ENCODE data around the gene SNPH. TPM values are rescaled to one million over a fixed set of nuclear protein-coding genes. Genes with fewer than 3 reads are reported as not detected.

SNPH gene
- total and polyA plus RNA-seq, 2 of the 8 experiments (the other 6 are each of a cell fraction or from before 2014, with no cell fraction given) = 0.98 to 4.9 TPM

GRCh38 chr20:1322511-1323245 lies 56.6 kb downstream of the SNPH start (continued):
- TF ChIP-seq, protein P1, sequence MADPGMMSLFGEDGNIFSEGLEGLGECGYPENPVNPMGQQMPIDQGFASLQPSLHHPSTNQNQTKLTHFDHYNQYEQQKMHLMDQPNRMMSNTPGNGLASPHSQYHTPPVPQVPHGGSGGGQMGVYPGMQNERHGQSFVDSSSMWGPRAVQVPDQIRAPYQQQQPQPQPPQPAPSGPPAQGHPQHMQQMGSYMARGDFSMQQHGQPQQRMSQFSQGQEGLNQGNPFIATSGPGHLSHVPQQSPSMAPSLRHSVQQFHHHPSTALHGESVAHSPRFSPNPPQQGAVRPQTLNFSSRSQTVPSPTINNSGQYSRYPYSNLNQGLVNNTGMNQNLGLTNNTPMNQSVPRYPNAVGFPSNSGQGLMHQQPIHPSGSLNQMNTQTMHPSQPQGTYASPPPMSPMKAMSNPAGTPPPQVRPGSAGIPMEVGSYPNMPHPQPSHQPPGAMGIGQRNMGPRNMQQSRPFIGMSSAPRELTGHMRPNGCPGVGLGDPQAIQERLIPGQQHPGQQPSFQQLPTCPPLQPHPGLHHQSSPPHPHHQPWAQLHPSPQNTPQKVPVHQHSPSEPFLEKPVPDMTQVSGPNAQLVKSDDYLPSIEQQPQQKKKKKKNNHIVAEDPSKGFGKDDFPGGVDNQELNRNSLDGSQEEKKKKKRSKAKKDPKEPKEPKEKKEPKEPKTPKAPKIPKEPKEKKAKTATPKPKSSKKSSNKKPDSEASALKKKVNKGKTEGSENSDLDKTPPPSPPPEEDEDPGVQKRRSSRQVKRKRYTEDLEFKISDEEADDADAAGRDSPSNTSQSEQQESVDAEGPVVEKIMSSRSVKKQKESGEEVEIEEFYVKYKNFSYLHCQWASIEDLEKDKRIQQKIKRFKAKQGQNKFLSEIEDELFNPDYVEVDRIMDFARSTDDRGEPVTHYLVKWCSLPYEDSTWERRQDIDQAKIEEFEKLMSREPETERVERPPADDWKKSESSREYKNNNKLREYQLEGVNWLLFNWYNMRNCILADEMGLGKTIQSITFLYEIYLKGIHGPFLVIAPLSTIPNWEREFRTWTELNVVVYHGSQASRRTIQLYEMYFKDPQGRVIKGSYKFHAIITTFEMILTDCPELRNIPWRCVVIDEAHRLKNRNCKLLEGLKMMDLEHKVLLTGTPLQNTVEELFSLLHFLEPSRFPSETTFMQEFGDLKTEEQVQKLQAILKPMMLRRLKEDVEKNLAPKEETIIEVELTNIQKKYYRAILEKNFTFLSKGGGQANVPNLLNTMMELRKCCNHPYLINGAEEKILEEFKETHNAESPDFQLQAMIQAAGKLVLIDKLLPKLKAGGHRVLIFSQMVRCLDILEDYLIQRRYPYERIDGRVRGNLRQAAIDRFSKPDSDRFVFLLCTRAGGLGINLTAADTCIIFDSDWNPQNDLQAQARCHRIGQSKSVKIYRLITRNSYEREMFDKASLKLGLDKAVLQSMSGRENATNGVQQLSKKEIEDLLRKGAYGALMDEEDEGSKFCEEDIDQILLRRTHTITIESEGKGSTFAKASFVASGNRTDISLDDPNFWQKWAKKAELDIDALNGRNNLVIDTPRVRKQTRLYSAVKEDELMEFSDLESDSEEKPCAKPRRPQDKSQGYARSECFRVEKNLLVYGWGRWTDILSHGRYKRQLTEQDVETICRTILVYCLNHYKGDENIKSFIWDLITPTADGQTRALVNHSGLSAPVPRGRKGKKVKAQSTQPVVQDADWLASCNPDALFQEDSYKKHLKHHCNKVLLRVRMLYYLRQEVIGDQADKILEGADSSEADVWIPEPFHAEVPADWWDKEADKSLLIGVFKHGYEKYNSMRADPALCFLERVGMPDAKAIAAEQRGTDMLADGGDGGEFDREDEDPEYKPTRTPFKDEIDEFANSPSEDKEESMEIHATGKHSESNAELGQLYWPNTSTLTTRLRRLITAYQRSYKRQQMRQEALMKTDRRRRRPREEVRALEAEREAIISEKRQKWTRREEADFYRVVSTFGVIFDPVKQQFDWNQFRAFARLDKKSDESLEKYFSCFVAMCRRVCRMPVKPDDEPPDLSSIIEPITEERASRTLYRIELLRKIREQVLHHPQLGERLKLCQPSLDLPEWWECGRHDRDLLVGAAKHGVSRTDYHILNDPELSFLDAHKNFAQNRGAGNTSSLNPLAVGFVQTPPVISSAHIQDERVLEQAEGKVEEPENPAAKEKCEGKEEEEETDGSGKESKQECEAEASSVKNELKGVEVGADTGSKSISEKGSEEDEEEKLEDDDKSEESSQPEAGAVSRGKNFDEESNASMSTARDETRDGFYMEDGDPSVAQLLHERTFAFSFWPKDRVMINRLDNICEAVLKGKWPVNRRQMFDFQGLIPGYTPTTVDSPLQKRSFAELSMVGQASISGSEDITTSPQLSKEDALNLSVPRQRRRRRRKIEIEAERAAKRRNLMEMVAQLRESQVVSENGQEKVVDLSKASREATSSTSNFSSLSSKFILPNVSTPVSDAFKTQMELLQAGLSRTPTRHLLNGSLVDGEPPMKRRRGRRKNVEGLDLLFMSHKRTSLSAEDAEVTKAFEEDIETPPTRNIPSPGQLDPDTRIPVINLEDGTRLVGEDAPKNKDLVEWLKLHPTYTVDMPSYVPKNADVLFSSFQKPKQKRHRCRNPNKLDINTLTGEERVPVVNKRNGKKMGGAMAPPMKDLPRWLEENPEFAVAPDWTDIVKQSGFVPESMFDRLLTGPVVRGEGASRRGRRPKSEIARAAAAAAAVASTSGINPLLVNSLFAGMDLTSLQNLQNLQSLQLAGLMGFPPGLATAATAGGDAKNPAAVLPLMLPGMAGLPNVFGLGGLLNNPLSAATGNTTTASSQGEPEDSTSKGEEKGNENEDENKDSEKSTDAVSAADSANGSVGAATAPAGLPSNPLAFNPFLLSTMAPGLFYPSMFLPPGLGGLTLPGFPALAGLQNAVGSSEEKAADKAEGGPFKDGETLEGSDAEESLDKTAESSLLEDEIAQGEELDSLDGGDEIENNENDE (IDR thresholded peaks at IDR 0.05; ENCODE audit: insufficient replicate concordance, low read length) = no peak
- no peak for TF ChIP-seq SRF (IDR thresholded peaks at IDR 0.05; ENCODE audit: low read depth, low read length)
- no peak for TF ChIP-seq GTF2F1 (IDR thresholded peaks at IDR 0.05; ENCODE audit: borderline replicate concordance, low read depth, low read length)
- no peak for TF ChIP-seq ASH2L (IDR thresholded peaks at IDR 0.05; ENCODE audit: low read length)
- no peak for TF ChIP-seq TCF12 (IDR thresholded peaks at IDR 0.05; ENCODE audit: low read depth, low read length)
- no peak for TF ChIP-seq EGR1 (IDR thresholded peaks at IDR 0.05; ENCODE audit: borderline replicate concordance, low read depth, low read length)
- TF ChIP-seq USF2 (IDR thresholded peaks at IDR 0.05; ENCODE audit: low read length) = no peak
- no peak for TF ChIP-seq JUN (IDR thresholded peaks at IDR 0.05; ENCODE audit: low read depth, low read length)
- no peak for TF ChIP-seq RXRA (IDR thresholded peaks at IDR 0.05; ENCODE audit: insufficient read depth, low read depth, low read length)
- no peak for TF ChIP-seq KDM5A (IDR thresholded peaks at IDR 0.05; ENCODE audit: low read length)

All from H1 (cell line).